ENCODE results near the gene WIZ. TPM values are rescaled to one million over a fixed set of nuclear protein-coding genes. Genes with fewer than 3 reads are reported as not detected.
"Not testable (repeated sequence)": the region's sequence is repeated elsewhere in the genome, so short reads cannot be mapped to it uniquely, and the experiment has no call there.

WIZ gene
- total RNA-seq, 1 donor from 2014 or later: 34.1 TPM

DNA sequence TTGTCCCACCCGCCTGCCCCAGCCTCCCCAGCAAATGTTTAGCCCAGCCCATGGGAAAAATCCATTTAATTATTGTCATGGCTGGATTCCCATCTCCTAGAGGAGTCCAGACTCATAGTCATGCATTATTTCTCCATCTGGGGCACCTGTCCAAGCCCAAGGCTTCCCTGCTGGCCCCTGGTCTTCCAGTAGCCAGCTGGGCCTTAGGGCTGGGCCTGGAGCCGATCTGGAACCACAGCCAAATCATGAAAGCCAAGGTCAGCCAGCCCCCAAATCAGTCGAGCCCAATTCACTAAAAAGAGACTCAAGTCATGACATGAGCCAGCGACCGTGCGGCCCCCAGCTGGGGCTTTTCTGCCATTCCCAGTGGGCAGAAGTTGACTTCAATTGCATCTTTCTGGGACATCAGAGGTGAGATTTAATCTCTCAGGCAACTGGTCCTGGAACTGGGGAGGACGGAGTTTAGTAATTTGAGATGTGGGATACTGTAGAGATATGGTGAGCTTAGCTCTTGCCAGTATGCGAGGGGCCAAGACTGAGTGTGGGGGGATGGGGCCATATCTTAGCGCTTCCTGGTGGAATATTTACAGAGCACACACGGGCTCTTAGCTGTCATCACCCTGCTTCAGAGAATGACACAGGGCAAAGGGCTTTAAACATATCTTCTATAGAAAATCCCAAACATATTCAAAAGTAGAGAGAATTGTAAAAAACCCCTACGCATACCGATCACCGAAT lies 38.9 kb upstream of the WIZ start:
- Mint-ChIP-seq H3K27me3 (peaks cover 9% of the 10 kb centered on the region), H3K36me3 (ENCODE audit: low read depth) (no peaks in the 10 kb centered on the region), H3K9me3 (peaks cover 4% of the 10 kb centered on the region), H3K4me1 (no peaks in the 10 kb centered on the region), H3K4me3 (no peak overlapping the region), H3K27ac (no peak overlapping the region)
- CTCF ChIA-PET: no interaction called here
- DNase-seq (no peak), ATAC-seq (ENCODE audit: low read depth) (no peak)
- TF ChIP-seq, protein P1, sequence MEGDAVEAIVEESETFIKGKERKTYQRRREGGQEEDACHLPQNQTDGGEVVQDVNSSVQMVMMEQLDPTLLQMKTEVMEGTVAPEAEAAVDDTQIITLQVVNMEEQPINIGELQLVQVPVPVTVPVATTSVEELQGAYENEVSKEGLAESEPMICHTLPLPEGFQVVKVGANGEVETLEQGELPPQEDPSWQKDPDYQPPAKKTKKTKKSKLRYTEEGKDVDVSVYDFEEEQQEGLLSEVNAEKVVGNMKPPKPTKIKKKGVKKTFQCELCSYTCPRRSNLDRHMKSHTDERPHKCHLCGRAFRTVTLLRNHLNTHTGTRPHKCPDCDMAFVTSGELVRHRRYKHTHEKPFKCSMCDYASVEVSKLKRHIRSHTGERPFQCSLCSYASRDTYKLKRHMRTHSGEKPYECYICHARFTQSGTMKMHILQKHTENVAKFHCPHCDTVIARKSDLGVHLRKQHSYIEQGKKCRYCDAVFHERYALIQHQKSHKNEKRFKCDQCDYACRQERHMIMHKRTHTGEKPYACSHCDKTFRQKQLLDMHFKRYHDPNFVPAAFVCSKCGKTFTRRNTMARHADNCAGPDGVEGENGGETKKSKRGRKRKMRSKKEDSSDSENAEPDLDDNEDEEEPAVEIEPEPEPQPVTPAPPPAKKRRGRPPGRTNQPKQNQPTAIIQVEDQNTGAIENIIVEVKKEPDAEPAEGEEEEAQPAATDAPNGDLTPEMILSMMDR (IDR thresholded peaks at IDR 0.05): no peak
- intact Hi-C loops (cut with micrococcal nuclease): no loop called here
- POLR2A ChIA-PET: no interaction called here

DNA sequence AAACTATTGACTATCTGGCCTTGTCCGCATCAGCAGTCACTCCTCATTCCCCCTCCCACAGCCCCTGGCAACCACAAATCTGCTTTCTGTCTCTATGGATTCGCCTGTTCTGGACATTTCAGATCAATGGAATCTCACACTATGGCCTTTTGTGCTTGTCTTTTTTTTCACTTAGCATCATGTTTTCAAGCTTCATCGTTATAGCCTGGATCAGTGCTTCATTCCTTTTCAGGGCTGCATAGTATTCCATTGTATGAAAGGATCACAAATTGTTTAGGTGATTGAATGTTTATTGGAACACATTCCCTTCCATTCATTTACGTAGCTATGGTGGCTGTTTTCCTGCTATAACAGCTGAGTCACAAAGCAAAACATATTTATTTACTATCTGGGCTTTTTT lies 37.3 kb upstream of the WIZ start:
- ATAC-seq (ENCODE audit: low read depth) (no peak), DNase-seq (no peak)
- Mint-ChIP-seq H3K4me1 (no peaks in the 10 kb centered on the region), H3K27me3 (peaks cover 2% of the 10 kb centered on the region), H3K4me3 (no peak overlapping the region), H3K36me3 (ENCODE audit: low read depth) (no peaks in the 10 kb centered on the region), H3K27ac (no peak overlapping the region), H3K9me3 (peaks cover 4% of the 10 kb centered on the region)
- TF ChIP-seq, protein P1 (IDR thresholded peaks at IDR 0.05): no peak
- POLR2A ChIA-PET: no interaction called here
- CTCF ChIA-PET: no interaction called here
- intact Hi-C loops (cut with micrococcal nuclease): no loop called here

DNA sequence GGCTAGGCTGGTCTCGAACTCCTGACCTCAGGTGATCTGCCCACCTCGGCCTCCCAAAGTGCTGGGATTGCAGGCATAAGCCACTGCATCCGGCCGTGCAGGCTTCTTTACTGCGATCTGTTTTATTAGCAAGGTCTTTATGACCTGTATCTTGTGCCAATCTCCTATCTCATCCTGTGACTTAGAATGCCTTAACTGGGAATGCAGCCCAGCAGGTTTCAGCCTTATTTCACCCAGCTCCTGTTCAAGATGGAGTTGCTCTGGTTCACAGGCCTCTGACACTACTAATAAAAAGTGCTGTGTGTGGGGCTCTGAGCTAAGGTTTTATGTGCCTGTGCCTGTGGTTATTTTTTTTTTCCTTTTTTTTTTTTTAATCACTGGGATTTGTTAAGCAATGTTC lies 36.0 kb upstream of the WIZ start:
- H3K9me3 Mint-ChIP-seq; CTCF ChIA-PET; H3K27me3 Mint-ChIP-seq; H3K4me1 Mint-ChIP-seq; DNase-seq; H3K4me3 Mint-ChIP-seq; H3K27ac Mint-ChIP-seq; intact Hi-C loops (cut with micrococcal nuclease); ATAC-seq (ENCODE audit: low read depth); H3K36me3 Mint-ChIP-seq (ENCODE audit: low read depth): not testable (repeated sequence)
- POLR2A ChIA-PET: interaction anchor here (0.7 kb wide), 2 partner anchors 151 to 181 kb away, joined by 3 read pairs; no protein-coding TSS in a partner anchor

DNA sequence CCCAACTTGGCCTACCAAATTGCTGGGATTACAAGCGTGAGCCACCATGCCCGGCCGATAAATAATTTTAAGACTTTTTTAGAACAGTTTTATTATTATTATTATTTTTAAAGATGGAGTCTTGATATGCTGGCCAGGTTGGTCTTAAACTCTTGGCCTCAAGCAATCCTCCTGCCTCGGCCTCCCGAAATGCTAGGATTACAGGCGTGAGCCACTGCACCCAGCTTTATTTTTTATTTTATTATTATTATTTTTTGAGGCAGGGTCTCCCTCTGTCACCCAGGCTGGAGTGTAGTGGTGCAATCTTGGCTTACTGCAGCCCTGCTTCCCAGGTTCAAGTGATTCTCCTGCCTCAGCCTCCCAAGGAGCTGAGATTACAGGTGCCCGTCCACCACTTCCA lies 31.2 kb upstream of the WIZ start:
- H3K27ac Mint-ChIP-seq; H3K4me1 Mint-ChIP-seq; POLR2A ChIA-PET; H3K4me3 Mint-ChIP-seq; H3K9me3 Mint-ChIP-seq; CTCF ChIA-PET; DNase-seq; H3K36me3 Mint-ChIP-seq (ENCODE audit: low read depth); H3K27me3 Mint-ChIP-seq; intact Hi-C loops (cut with micrococcal nuclease); ATAC-seq (ENCODE audit: low read depth): not testable (repeated sequence)

DNA sequence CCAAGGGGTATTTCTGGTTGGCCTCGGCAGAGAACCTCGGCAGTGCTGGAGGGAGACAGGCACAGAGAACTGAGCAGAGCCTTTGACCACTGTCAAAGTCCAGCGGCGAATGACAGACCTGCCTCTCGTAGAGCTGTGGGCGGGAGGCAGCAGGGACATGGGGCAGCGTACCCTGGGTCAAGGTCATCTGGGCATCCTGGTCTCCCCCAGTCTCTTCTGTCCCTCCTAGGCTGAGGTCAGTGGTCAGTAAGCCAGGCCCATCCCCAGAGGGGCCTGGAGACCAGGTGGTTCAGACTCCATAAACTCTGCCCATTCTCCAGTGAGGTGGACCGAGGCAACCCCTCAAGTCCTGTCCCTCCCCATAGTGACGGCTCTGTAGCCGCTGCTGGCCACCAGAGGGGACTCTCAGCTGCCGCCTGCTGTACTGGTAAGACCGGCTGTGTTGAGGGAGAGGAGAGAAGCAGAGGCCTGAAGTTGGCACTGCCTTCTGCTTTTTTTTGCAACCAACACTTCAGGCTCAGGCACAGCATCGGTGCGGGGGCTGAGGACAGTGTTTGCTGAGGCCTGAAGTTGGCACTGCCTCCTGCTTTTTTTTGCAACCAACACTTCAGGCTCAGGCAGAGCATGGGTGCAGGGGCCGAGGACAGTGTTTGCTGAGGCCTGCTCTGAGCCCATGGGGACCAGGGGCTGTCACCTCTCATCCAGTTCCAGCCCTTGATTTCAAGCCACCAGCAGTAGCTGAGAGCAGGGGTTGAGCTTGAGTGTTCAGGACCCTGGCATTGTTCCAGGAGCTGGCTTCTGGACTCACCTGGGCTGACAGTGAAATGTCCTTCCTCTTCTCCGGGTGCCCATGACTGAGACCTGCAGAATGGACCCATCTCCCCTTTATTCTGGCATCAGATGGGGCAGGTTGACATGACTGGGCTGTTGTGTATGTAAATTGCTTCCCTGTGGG lies 29.9 kb upstream of the WIZ start, which contains the start of gene PGLYRP2:
Gene PGLYRP2 (minus strand): TSS at position 111 of the 955 bp plus-strand sequence. CDS start 130 bp downstream, outside the sequence.
- ATAC-seq (ENCODE audit: low read depth): no peak
- POLR2A ChIA-PET: no interaction called here
- Mint-ChIP-seq H3K27me3 (no peaks in the 10 kb centered on the region), H3K27ac (no peak within 1 kb of the TSS), H3K9me3 (no peaks in the 10 kb centered on the region), H3K4me3 (no peak within 1 kb of the TSS), H3K36me3 (ENCODE audit: low read depth) (no peaks in the 10 kb centered on the region), H3K4me1 (no peaks in the 10 kb centered on the region)
- no peak for DNase-seq
- TF ChIP-seq, protein P1 (IDR thresholded peaks at IDR 0.05): no peak
- intact Hi-C loops (cut with micrococcal nuclease): no loop called here
- CTCF ChIA-PET: no interaction called here

DNA sequence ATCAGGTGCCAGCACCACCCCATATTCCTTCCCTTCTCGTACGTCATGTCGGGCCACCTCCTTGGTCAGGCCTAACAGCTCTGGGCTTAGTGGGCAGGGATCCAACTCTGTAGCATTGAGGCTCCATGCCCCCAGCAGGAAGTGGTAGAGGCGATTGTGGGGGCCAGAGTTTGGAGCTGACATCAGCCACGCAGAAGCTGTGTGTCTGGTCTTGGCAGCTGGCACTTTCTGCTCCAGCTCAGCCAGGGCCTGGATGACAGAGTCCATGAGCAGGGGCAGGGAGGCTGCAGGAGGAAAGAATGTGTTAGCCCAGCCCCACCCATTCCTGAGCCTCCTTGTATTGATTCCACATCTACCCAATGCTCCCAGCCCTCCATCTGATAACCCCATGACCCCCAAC lies 26.6 kb upstream of the WIZ start:
- H3K27me3 Mint-ChIP-seq: no peaks in the 10 kb centered on the region
- ATAC-seq (ENCODE audit: low read depth): no peak
- no peak overlapping the region for H3K27ac Mint-ChIP-seq
- no peaks in the 10 kb centered on the region for H3K9me3 Mint-ChIP-seq
- H3K36me3 Mint-ChIP-seq (ENCODE audit: low read depth): no peaks in the 10 kb centered on the region
- peaks cover 2% of the 10 kb centered on the region for H3K4me1 Mint-ChIP-seq
- DNase-seq: no peak
- H3K4me3 Mint-ChIP-seq: no peak overlapping the region
- TF ChIP-seq, protein P1 (IDR thresholded peaks at IDR 0.05): no peak
- intact Hi-C loops (cut with micrococcal nuclease): no loop called here
- CTCF ChIA-PET: no interaction called here
- POLR2A ChIA-PET: no interaction called here
